ENCODE results near the gene RCAN2. TPM values are rescaled to one million over a fixed set of nuclear protein-coding genes. Genes with fewer than 3 reads are reported as not detected.

The RCAN2 gene
- total and polyA plus RNA-seq, 2 donors (not counting 1 experiment from before 2014, with no cell fraction given): not detected

DNA sequence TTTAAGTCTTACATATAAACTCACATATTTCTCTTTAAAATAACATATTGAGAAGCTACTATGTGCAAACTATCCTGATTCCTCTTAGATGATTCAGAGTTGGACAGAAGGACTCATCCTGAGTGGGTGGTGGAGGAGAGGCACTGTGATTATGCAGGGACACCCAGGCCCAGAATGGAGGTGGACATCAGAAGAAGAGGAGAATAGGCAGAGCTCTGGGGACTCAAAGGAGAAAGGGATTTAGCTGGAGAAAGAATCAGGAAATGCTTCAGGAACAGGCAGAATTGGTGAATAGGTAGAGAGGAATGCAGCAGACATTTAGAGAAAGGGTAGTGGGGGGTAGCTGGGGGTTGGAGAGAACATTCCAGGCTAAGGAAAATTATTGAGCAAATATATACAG, 17.4 kb downstream of the RCAN2 start:
- no peaks in the 10 kb centered on the region for H3K4me1 Mint-ChIP-seq
- Histone ChIP-seq H3K36me3 (replicated peaks in 1 of 2; ENCODE audit: control extremely low read depth in 1 of 2, control insufficient read depth in 1 of 2, extremely low read depth in 1 of 2, insufficient read depth in 2 of 2, low read length in 1 of 2) (no peaks in the 10 kb centered on the region), H3K4me3 (ENCODE audit: control extremely low read depth in 1 of 5, extremely low read depth in 1 of 5, insufficient read depth in 1 of 5, low read depth in 2 of 5, low read length in 4 of 5) (no peak overlapping the region), H3K4me2 (replicated peaks; ENCODE audit: low read depth, low read length, poor library complexity, severe bottlenecking) (no peak overlapping the region), H3K79me2 (ENCODE audit: control insufficient read depth, insufficient read depth, low read length) (no peaks in the 10 kb centered on the region), H2AFZ (ENCODE audit: insufficient read depth, low read depth, low read length, poor library complexity, severe bottlenecking) (no peak overlapping the region), H3K9me3 (ENCODE audit: control extremely low read depth in 1 of 3, control insufficient read depth in 2 of 3, insufficient read depth in 1 of 3, low read length in 2 of 3) (peaks cover 0 to 2% (median 0%) of the 10 kb centered on the region in 3 donors), H3K9ac (ENCODE audit: low read length) (no peak overlapping the region), H3K27ac (ENCODE audit: low read length in 2 of 2) (no peak overlapping the region), H4K20me1 (ENCODE audit: control insufficient read depth, insufficient read depth, low read length, poor library complexity, severe bottlenecking) (no peaks in the 10 kb centered on the region), H3K4me1 (ENCODE audit: control insufficient read depth in 2 of 2, insufficient read depth in 2 of 2, low read length in 2 of 2) (no peaks in the 10 kb centered on the region), H3K27me3 (replicated peaks in 1 of 4; ENCODE audit: control extremely low read depth in 1 of 4, control insufficient read depth in 3 of 4, insufficient read depth in 4 of 4, low read length in 3 of 4) (peaks cover 0 to 3% (median 0%) of the 10 kb centered on the region in 4 experiments)
- intact Hi-C loops (cut with micrococcal nuclease): no loop called here
- TF ChIP-seq EZH2 (IDR thresholded peaks at IDR 0.05; ENCODE audit: borderline replicate concordance, insufficient read depth, low read depth, low read length, poor library complexity, severe bottlenecking): no peak
- TF ChIP-seq, protein P1, sequence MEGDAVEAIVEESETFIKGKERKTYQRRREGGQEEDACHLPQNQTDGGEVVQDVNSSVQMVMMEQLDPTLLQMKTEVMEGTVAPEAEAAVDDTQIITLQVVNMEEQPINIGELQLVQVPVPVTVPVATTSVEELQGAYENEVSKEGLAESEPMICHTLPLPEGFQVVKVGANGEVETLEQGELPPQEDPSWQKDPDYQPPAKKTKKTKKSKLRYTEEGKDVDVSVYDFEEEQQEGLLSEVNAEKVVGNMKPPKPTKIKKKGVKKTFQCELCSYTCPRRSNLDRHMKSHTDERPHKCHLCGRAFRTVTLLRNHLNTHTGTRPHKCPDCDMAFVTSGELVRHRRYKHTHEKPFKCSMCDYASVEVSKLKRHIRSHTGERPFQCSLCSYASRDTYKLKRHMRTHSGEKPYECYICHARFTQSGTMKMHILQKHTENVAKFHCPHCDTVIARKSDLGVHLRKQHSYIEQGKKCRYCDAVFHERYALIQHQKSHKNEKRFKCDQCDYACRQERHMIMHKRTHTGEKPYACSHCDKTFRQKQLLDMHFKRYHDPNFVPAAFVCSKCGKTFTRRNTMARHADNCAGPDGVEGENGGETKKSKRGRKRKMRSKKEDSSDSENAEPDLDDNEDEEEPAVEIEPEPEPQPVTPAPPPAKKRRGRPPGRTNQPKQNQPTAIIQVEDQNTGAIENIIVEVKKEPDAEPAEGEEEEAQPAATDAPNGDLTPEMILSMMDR (IDR thresholded peaks at IDR 0.05): no peak
- no peak overlapping the region for H3K4me3 Mint-ChIP-seq
- DNase-seq: no peak
- ChIA-PET POLR2A (no interaction called here), CTCF (no interaction called here)
- H3K27me3 Mint-ChIP-seq: peaks cover 29% of the 10 kb centered on the region
- H3K27ac Mint-ChIP-seq: no peak overlapping the region
- no peak for ATAC-seq (ENCODE audit: low read depth)
- H3K9me3 Mint-ChIP-seq (ENCODE audit: insufficient read depth): no peaks in the 10 kb centered on the region

DNA sequence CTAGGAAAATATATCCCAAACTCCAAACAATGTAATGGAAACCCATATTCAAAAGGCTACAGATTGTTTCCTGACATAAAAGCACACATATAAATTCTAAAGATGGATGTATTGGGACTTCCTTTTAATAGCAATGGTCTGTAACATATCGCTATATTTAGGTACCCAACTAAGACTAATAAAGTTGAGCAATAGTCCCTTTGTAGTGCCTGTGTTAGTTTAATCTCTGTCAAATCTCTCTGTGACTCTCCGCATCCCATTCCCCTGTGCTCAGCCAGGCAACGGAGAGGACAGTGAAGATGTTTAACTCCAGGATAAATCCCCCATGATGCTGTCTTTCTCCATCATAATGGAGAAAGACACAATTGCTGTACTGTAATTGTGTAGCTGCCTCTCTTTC, 19.0 kb downstream of the RCAN2 start:
- H3K9me3 Mint-ChIP-seq (ENCODE audit: insufficient read depth): no peaks in the 10 kb centered on the region
- no peak overlapping the region for H3K9ac ChIP-seq (ENCODE audit: low read length)
- no peak for DNase-seq
- H3K36me3 ChIP-seq (replicated peaks in 1 of 2; ENCODE audit: control extremely low read depth in 1 of 2, control insufficient read depth in 1 of 2, extremely low read depth in 1 of 2, insufficient read depth in 2 of 2, low read length in 1 of 2): no peaks in the 10 kb centered on the region
- WGBS (ENCODE audit: insufficient coverage): 100% methylated on average over 2 of the region's 3 CpGs
- H3K9me3 ChIP-seq (ENCODE audit: control extremely low read depth in 1 of 3, control insufficient read depth in 2 of 3, insufficient read depth in 1 of 3, low read length in 2 of 3): peaks cover 0 to 2% (median 0%) of the 10 kb centered on the region in 3 donors
- intact Hi-C loops (cut with micrococcal nuclease): no loop called here
- H3K27me3 ChIP-seq (replicated peaks in 1 of 4; ENCODE audit: control extremely low read depth in 1 of 4, control insufficient read depth in 3 of 4, insufficient read depth in 4 of 4, low read length in 3 of 4): peaks cover 0 to 3% (median 0%) of the 10 kb centered on the region in 4 experiments
- H2AFZ ChIP-seq (ENCODE audit: insufficient read depth, low read depth, low read length, poor library complexity, severe bottlenecking): no peak overlapping the region
- H3K4me1 ChIP-seq (ENCODE audit: control insufficient read depth in 2 of 2, insufficient read depth in 2 of 2, low read length in 2 of 2): no peaks in the 10 kb centered on the region
- no peak for TF ChIP-seq EZH2 (IDR thresholded peaks at IDR 0.05; ENCODE audit: borderline replicate concordance, insufficient read depth, low read depth, low read length, poor library complexity, severe bottlenecking)
- TF ChIP-seq, protein P1 (IDR thresholded peaks at IDR 0.05): no peak
- no peak overlapping the region for H3K27ac Mint-ChIP-seq
- ATAC-seq (ENCODE audit: low read depth): no peak
- no peak overlapping the region for H3K4me2 ChIP-seq (replicated peaks; ENCODE audit: low read depth, low read length, poor library complexity, severe bottlenecking)
- CTCF ChIA-PET: no interaction called here
- H3K27me3 Mint-ChIP-seq: peaks cover 23% of the 10 kb centered on the region
- POLR2A ChIA-PET: no interaction called here
- no peaks in the 10 kb centered on the region for H3K4me1 Mint-ChIP-seq
- H3K4me3 Mint-ChIP-seq: no peak overlapping the region
- H3K4me3 ChIP-seq (ENCODE audit: control extremely low read depth in 1 of 5, extremely low read depth in 1 of 5, insufficient read depth in 1 of 5, low read depth in 2 of 5, low read length in 4 of 5): no peak overlapping the region
- no peaks in the 10 kb centered on the region for H4K20me1 ChIP-seq (ENCODE audit: control insufficient read depth, insufficient read depth, low read length, poor library complexity, severe bottlenecking)
- no peaks in the 10 kb centered on the region for H3K79me2 ChIP-seq (ENCODE audit: control insufficient read depth, insufficient read depth, low read length)
- H3K27ac ChIP-seq (ENCODE audit: low read length in 2 of 2): no peak overlapping the region

Measured in B cell (primary cell).